HAP-1 (cell line): ENCODE data around the gene GPR39.

Experiments used
- DNase-seq, 2 experiments: peaks; one replicate each; pipeline ENCODE4 v3.0.0-alpha.2; 2016 to 2020; ENCODE audit warnings: low spot score in 2 of 2
- H3K27me3 ChIP-seq: fragments of 250-450 bp; sonication (Bioruptor Pico); 2 replicates; pipeline ENCODE4 v1.5.1; 2020; ENCODE audit warnings: low read depth, mild to moderate bottlenecking, moderate library complexity
- H3K36me3 ChIP-seq: fragments of 250-450 bp; sonication (Bioruptor Pico); replicated peaks from 2 replicates; pipeline ENCODE4 v1.5.1; 2020; ENCODE audit warnings: mild to moderate bottlenecking
- H3K4me1 ChIP-seq: fragments of 250-450 bp; sonication (Bioruptor Pico); 2 replicates; pipeline ENCODE4 v1.5.1; 2020; ENCODE audit warnings: mild to moderate bottlenecking
- H3K4me3 ChIP-seq: fragments of 250-450 bp; sonication (Bioruptor Pico); 2 replicates; pipeline ENCODE4 v1.5.1; 2020; ENCODE audit warnings: mild to moderate bottlenecking, moderate library complexity
- H3K9me3 ChIP-seq: fragments of 250-450 bp; sonication (Bioruptor Pico); 2 replicates; pipeline ENCODE4 v1.5.1; 2020; ENCODE audit warnings: mild to moderate bottlenecking, moderate library complexity
- in situ Hi-C: fragments of 300-500 bp; cut with MboI; formaldehyde crosslinking; loops from 3 replicates; pipeline ENCODE4 v1.14.3; 2020; ENCODE audit warnings: low sequenced_read_pairs, inconsistent platforms, mixed read lengths

The GPR39 gene

DNA sequence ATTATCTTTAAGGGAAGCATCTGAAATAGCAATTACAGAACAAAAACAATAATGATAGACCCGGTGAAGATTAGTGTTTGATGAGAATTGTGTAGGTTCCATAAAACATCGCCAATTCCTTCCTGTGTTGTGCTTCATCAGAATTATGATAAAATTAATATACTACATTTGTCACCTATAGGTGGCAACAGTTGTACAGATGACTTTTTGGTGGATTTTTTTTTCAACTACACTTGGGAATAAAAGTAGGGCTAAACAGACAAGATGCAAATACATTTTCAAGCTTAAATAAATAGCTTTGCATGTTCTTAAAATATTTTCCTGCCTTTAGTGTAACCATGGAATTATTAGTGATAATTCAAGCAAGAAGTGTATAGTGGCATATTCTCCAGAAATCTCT, 260.4 kb downstream of the GPR39 start:
- DNase-seq, result no peak
- Histone ChIP-seq H3K9me3 (no peaks in the 10 kb centered on the region), H3K36me3 (no peaks in the 10 kb centered on the region), H3K4me3 (no peak overlapping the region), H3K4me1 (no peaks in the 10 kb centered on the region), H3K27me3 (no peaks in the 10 kb centered on the region)
- in situ Hi-C loops, result no loop called here

DNA sequence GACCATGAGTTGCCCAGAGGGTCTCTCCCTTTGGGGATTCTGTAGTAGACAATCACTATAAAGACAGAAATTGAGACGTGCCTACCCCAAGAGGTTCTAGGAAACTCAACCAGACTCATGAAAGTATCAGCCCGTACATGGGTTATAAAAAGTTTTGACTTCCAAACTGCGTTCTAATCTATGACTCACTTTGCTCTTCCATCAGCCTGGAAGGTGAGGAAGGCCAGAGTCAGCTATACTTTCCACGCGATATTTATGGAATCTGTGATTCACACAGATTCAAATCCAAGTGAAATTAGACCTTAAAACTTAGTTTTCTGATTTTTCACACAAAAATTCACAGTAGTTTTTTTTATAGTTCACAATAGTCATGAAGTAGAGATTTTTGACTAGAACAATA, 261.1 kb downstream of the GPR39 start:
- Histone ChIP-seq H3K4me3 (no peak overlapping the region), H3K27me3 (no peaks in the 10 kb centered on the region), H3K4me1 (no peaks in the 10 kb centered on the region), H3K36me3 (no peaks in the 10 kb centered on the region), H3K9me3 (no peaks in the 10 kb centered on the region)
- no peak for DNase-seq
- in situ Hi-C loops, result no loop called here

DNA sequence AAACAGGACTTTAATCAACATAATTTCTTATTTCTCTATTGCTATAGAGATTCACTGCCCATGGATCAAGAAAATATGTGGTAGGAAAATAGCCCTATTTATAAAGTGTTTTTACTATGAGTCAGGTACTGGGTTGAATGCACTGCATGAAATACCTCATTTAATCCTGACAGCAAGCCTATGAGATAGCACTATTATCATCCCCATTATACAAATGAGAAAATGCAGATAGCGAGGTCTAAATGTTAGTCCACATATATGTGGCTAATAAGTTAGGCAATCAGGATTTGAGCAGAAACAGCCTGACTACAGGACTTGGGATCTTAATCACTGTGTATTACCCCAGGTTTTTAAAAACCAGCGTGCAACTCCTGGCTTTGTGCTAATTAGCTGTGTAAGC, 261.9 kb downstream of the GPR39 start:
- Histone ChIP-seq H3K4me3 (no peak overlapping the region), H3K36me3 (no peaks in the 10 kb centered on the region), H3K4me1 (no peaks in the 10 kb centered on the region), H3K9me3 (no peaks in the 10 kb centered on the region), H3K27me3 (no peaks in the 10 kb centered on the region)
- no peak for DNase-seq
- in situ Hi-C loops, result no loop called here

GRCh38 chr2:132680544-132680943, 263.9 kb downstream of the GPR39 start:
- Histone ChIP-seq H3K9me3 (no peaks in the 10 kb centered on the region), H3K36me3 (no peaks in the 10 kb centered on the region), H3K4me3 (no peak overlapping the region), H3K27me3 (no peaks in the 10 kb centered on the region), H3K4me1 (no peaks in the 10 kb centered on the region)
- DNase-seq, result no peak
- in situ Hi-C loops, result no loop called here

GRCh38 chr2:132681766-132682165, 265.2 kb downstream of the GPR39 start:
- H3K36me3 ChIP-seq, result no peaks in the 10 kb centered on the region
- H3K9me3 ChIP-seq, result no peaks in the 10 kb centered on the region
- no peak overlapping the region for H3K4me3 ChIP-seq
- in situ Hi-C loops, result no loop called here
- H3K27me3 ChIP-seq, result no peaks in the 10 kb centered on the region
- DNase-seq, result no peak
- H3K4me1 ChIP-seq, result no peaks in the 10 kb centered on the region

DNA sequence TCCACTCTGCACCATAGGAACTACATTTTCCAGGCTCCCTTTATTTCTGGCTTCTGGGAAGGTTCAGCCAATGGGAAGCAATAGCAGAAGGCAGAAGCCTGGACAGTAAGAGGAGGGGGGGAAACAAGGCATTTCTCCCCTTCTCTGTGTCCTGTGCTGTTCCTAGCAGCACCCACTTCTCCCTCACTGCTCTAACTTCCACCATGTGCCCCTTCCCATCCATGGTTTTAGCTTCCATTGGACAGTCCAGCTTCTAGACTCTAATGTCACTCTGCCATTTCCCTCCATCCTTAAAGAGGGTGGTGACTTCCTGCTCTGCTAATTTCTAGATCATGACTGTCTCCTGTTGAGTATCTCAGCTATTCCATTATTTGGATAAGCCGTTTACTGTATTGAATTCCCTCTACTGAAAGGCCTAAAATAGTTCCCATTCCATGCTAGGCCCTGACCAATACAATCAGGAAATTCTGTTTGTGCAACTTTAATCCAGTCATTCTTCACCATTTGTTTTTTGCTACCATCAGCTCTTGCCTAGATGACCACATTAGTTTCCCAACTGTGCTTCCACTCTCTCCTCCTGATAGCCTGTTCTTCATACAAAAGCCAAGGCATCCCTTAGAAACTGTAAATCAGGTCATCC, 274.2 kb downstream of the GPR39 start:
- H3K4me3 ChIP-seq, result no peak overlapping the region
- no peaks in the 10 kb centered on the region for H3K9me3 ChIP-seq
- H3K4me1 ChIP-seq, result no peaks in the 10 kb centered on the region
- H3K27me3 ChIP-seq, result no peaks in the 10 kb centered on the region
- H3K36me3 ChIP-seq, result no peaks in the 10 kb centered on the region
- DNase-seq, result no peak
- in situ Hi-C loops, result no loop called here

DNA sequence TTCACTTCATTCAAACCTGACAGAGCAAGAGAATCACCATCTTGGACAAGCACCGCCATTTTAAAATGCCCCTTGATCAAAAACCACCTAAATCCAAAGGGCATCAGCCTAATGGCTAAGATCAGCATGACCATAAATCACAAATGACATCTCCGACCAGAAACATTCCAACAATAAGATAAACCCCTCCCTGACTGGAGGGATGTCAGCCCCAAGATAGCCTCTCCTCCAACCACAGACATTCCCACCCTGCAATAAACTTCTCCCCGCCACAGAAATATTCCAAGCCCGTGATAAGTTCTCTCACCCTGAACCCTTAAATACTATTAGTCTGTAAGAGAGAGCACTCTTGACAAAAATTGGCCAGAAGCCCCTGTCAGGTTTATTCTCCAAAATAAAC, 275.0 kb downstream of the GPR39 start:
- Histone ChIP-seq H3K9me3 (no peaks in the 10 kb centered on the region), H3K27me3 (no peaks in the 10 kb centered on the region), H3K4me3 (no peak overlapping the region), H3K4me1 (no peaks in the 10 kb centered on the region), H3K36me3 (no peaks in the 10 kb centered on the region)
- no peak for DNase-seq
- in situ Hi-C loops, result no loop called here

DNA sequence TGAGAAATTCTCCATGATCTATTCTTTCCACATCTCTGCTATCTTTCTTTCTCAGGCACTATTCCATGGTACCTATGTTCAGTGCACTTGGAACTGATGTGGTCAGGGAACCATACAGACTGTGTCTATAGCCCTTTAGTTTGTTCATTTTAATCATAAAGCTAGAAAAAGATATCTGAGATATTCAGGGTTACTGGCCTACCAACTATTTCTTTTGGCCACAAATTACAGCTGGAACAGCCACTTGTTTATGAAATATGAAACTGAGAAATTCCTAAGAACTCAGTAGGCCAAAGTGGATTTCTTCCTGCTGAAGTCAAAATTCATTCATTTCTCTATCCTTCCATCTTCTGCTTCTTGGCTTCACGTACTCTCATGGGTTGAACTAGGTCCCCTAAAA, 276.2 kb downstream of the GPR39 start:
- H3K4me1 ChIP-seq, result no peaks in the 10 kb centered on the region
- H3K9me3 ChIP-seq, result no peaks in the 10 kb centered on the region
- no peak overlapping the region for H3K4me3 ChIP-seq
- DNase-seq, result no peak
- no peaks in the 10 kb centered on the region for H3K27me3 ChIP-seq
- in situ Hi-C loops, result no loop called here
- no peaks in the 10 kb centered on the region for H3K36me3 ChIP-seq
